ENCODE data around the gene CPAMD8.
"Not testable (repeated sequence)": the region's sequence is repeated elsewhere in the genome, so short reads cannot be mapped to it uniquely, and the experiment has no call there.

CPAMD8 gene

DNA sequence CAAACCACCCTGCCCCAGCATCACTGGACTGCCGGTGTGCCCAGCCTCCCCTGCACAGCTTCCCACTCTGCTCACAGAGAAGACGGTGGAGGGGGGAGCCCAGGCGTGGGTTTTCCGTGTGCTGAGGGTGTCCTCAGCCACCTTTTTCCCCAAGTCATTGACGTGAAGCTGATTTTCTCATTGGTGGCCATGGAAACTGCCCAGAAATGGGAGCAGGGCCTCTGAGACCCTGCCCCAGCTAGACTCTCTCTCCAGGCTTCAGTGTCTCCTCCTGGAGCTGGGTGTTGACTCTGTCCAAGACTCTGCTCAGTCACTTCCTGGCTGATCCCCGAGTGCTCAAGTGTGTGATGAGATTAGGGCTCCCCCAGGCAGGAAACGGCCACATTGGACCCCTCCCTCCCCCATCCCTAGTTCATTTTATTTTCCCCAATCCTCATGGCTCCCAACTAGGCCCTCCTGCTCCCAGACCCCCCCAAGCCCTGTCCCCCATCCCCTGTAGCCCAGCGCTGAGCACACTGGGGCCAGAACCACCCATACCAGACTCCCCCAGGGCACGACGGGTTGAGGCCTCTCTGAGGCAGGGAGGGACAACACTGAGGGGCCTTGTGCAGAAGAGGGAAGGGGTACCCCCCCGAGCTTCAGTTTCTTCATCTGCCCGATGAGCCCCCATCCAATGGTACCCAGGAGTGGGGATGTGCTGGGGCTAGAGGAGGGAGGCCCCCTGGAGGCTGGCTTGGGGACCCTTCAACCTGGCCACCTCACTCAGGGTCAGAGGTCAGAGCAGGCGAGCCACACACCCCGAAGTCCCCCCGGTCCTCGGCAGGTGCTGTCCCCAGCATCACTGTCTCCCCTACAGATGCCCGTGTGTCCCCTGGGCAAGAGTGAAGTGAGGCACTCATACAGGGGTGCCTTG lies 139.0 kb downstream of the CPAMD8 start:
- no peak for DNase-seq

DNA sequence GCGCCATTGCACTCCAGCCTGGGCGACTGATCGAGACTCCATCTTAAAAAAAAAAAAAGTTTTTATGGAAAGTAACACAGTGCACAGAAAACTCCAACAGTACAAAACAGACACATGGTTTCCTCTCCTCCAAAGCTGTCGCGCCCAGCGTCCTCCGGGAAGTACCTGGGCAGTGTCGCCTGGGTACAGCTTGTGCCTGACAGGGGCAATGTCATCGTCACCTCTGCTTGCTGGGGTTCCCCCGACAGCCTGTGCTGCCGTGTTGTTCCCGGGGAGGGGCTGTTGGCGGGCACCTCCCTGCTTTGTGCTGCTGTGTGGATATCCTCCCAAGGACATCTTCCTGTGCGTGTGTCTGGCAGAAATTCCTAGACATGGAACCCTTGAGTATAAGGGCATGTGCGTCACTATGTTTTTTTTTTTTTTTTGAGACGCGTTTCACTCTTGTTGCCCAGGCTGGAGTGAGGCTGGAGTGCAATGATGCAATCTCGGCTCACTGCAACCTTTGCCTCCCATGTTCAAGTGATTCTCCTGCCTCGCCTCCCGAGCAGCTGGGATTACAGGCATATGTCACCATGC lies 140.2 kb downstream of the CPAMD8 start:
- in situ Hi-C loops (cut with MboI; ENCODE audit: low pct_unique_long_range_greater_than_20kb, low sequenced_read_pairs) = no loop called here
- DNase-seq = no peak

More for the DNA sequence above, 139.0 kb downstream of the CPAMD8 start:
- in situ Hi-C loops (cut with MboI; ENCODE audit: low pct_unique_long_range_greater_than_20kb, low sequenced_read_pairs) = no loop called here

DNA sequence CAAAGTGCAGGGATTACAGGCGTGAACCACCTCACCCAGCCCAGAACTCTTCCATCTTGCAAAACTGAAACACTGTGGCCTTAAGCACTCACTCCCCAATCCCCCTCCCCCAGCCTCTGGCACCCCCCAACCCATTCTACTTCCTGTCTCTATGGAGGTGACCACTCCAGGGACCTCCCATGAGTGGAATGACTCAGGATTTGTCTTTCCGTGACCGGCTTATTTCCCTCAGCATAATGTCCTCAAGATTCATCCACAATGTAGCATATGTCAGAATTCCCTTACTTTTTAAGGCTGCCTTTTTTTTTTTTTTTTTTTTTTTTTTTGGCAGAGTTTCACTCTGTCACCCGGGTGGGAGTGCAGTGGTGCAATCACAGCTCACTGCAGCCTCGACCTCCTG lies 141.4 kb downstream of the CPAMD8 start:
- in situ Hi-C loops (cut with MboI; ENCODE audit: low pct_unique_long_range_greater_than_20kb, low sequenced_read_pairs) = no loop called here
- no peak for DNase-seq

DNA sequence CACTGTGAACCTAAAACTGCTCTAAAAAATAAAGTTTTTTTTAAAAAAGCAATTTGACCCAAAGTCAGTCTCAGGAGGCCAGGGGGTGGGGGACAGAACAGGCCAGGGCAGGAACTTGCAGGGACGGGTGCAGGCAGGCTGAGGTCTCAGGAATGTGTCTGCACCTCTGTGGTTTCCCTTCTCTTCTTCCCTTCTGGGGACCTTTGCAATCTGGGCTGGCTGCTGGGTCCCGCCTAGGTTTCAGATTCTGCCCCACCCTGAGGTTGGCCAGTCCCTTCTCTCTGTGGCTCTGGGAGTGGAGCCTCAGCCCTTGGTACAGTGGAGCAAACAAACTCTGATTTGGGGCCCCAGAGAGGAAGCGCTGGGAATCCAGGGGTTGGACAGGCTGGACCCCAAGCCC lies 143.1 kb downstream of the CPAMD8 start:
- in situ Hi-C loops (cut with MboI; ENCODE audit: low pct_unique_long_range_greater_than_20kb, low sequenced_read_pairs) = no loop called here
- no peak for DNase-seq

- in situ Hi-C loops (cut with MboI; ENCODE audit: low pct_unique_long_range_greater_than_20kb, low sequenced_read_pairs) = no loop called here
- DNase-seq = no peak
These were observed 144.5 kb downstream of the CPAMD8 start for GRCh38 chr19:16882146-16882545.

DNA sequence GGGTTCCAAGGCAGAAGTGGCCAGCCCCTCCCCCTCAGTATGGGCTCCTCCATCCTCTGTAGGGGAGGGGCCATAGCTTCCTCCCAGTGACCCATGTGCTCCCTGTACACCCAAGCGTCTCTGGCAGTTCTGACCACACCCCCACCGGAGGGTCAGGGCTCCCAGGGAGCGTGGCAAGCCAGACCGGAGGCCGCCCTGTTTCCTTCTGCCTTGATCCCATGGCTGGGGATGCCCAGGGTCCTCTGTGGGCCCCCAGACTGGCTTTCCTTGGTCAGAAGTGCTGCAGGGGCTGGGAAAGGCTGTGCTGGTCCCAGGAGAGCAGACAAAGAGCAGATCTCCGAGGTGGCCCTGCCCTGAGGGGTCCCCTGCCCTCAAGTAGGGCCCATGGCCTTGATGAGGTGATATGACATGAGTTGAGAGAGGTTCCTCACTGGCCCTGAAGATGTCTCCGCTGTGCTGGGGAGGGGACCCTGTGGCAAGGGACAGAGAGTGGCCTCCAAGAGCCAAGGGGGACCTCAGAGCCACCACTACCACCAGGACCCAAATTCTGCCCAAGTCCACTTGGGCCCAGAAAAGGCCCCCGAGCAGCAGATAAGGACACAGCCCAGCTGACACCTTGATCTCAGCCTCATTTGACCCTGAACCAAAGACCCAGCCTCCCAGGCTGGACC lies 145.6 kb downstream of the CPAMD8 start:
- in situ Hi-C loops (cut with MboI; ENCODE audit: low pct_unique_long_range_greater_than_20kb, low sequenced_read_pairs) = no loop called here
- DNase-seq = no peak

GRCh38 chr19:16878181-16878965 lies 148.2 kb downstream of the CPAMD8 start:
- no peak for DNase-seq
- in situ Hi-C loops (cut with MboI; ENCODE audit: low pct_unique_long_range_greater_than_20kb, low sequenced_read_pairs) = no loop called here

GRCh38 chr19:16877581-16877980 lies 149.0 kb downstream of the CPAMD8 start:
- in situ Hi-C loops (cut with MboI; ENCODE audit: low pct_unique_long_range_greater_than_20kb, low sequenced_read_pairs) = no loop called here
- no peak for DNase-seq

GRCh38 chr19:16876904-16877361 lies 149.7 kb downstream of the CPAMD8 start:
- in situ Hi-C loops (cut with MboI; ENCODE audit: low pct_unique_long_range_greater_than_20kb, low sequenced_read_pairs) = no loop called here
- DNase-seq = peak; percentile 73

DNA sequence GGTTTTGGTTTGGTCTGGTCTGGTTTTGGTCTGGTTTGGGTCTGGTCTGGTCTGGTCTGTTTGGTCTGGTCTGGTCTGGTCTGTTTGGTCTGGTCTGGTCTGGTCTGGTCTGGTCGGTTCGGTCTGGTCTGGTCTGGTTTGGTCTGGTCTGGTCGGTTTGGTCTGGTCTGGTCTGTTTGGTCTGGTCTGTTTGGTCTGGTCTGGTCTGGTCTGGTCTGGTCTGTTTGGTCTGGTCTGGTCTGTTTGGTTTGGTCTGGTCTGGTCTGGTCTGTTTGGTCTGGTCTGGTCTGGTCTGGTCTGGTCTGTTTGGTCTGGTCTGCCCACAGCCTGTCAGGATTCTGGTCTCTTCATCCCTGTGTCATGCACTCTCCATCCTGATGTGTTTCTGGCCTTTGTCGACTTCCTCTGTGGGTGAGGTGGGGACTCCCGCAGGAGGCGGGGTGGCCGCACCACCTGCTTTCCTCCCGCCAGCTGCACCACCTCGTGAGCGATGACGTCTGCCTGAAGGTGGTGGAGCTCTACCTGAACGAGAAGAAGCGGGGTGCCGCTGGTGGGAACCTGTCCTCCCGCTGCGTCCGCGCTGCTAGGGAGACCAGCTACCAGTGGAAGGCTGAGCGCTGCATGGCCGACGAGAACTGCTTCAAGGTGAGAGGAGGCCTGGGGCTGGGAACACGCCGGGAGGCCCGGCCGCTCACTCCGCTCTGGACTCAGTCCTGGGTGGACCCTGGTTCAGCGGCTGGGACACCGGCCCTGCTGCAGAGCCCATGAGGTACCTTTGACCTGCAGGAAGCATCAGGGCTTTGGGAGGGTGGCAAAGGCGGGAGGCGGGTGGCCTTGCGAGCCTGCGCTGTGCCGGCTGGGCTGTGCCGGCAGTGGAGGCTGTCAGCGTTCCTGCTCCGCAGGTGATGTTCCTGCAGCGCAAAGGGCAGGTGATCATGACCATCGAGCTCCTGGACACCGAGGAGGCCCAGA lies 150.7 kb downstream of the CPAMD8 start:
- no peak for DNase-seq
- in situ Hi-C loops (cut with MboI; ENCODE audit: low pct_unique_long_range_greater_than_20kb, low sequenced_read_pairs) = no loop called here

- in situ Hi-C loops (cut with MboI; ENCODE audit: low pct_unique_long_range_greater_than_20kb, low sequenced_read_pairs); DNase-seq: not testable (repeated sequence)
These were observed 151.7 kb downstream of the CPAMD8 start for GRCh38 chr19:16874978-16875299.

DNA sequence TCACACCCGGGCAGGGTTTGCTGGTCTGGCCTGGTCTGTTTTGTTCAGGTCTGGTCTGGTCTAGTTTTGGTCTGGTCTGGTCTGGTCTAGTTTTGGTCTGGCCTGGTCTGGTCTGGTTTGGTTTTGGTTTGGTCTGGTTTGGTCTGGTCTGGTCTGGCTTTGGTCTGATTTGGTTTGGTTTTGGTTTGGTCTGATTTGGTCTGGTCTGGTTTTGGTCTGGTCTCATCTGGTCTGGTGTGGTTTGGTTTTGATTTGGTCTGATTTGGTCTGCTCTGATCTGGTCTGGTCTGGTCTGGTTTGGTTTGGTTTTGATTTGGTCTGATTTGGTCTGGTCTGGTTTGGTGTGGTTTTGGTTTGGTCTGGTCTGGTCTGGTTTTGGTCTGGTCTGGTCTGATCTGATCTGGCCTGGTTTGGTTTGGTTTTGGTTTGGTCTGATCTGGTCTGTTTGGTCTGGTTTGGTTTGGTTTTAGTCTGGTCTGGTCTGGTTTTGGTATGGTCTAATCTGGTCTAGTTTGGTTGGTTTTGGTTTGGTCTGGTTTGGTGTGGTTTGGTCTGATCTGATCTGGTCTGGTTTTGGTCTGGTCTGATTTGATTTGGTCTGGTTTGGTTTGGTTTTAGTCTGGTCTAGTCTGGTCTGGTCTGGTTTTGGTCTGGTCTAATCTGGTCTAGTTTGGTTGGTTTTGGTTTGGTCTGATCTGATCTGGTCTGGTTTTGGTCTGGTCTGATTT lies 152.2 kb downstream of the CPAMD8 start:
- in situ Hi-C loops (cut with MboI; ENCODE audit: low pct_unique_long_range_greater_than_20kb, low sequenced_read_pairs) = no loop called here
- DNase-seq = no peak

- in situ Hi-C loops (cut with MboI; ENCODE audit: low pct_unique_long_range_greater_than_20kb, low sequenced_read_pairs) = no loop called here
- DNase-seq = no peak
These were observed 153.0 kb downstream of the CPAMD8 start for GRCh38 chr19:16873594-16873993.

- in situ Hi-C loops (cut with MboI; ENCODE audit: low pct_unique_long_range_greater_than_20kb, low sequenced_read_pairs) = no loop called here
- no peak for DNase-seq
These were observed 153.9 kb downstream of the CPAMD8 start for GRCh38 chr19:16872728-16873127.

- DNase-seq = no peak
- in situ Hi-C loops (cut with MboI; ENCODE audit: low pct_unique_long_range_greater_than_20kb, low sequenced_read_pairs) = no loop called here
These were observed 154.7 kb downstream of the CPAMD8 start for GRCh38 chr19:16871871-16872270.

- in situ Hi-C loops (cut with MboI; ENCODE audit: low pct_unique_long_range_greater_than_20kb, low sequenced_read_pairs) = no loop called here
- DNase-seq = no peak
These were observed 157.2 kb downstream of the CPAMD8 start for GRCh38 chr19:16869331-16869972.

- DNase-seq = no peak
- in situ Hi-C loops (cut with MboI; ENCODE audit: low pct_unique_long_range_greater_than_20kb, low sequenced_read_pairs) = no loop called here
These were observed 158.0 kb downstream of the CPAMD8 start for GRCh38 chr19:16868423-16869130.
